PC-9 (cell line): Measurements from ENCODE around the gene GRB2. TPM values are rescaled to one million over a fixed set of nuclear protein-coding genes. Genes with fewer than 3 reads are reported as not detected.
"Not testable (repeated sequence)": the region's sequence is repeated elsewhere in the genome, so short reads cannot be mapped to it uniquely, and the experiment has no call there.

Experiments used
- BruUV-seq: library from RNA; stranded (reverse); fragments of 400-500 nt; replicated peaks from 2 replicates; lab custom pipeline; 2021; lab: Mats Ljungman, UMichigan
- CTCF ChIA-PET: fragments of 300-600 bp; sonication (Branson Sonifier 250); formaldehyde crosslinking; loops from one replicate; lab custom pipeline; 2022; ENCODE audit warnings: antibody characterized with exemption; lab: Charles Lee
- POLR2A ChIA-PET: fragments of 300-600 bp; sonication (Branson Sonifier 250); formaldehyde crosslinking; loops from one replicate; lab custom pipeline; 2022; ENCODE audit warnings: antibody characterized with exemption; ENCODE audit not compliant: unreplicated experiment; lab: Charles Lee
- DNase-seq, 2 experiments: peaks; one replicate each; pipeline versions ENCODE4 v3.0.0 to v3.0.0-alpha.2; 2015 to 2022; ENCODE audit warnings: mixed read lengths in 1 of 2
- H2AFZ ChIP-seq: fragments of 200-600 bp; sonication (generic); 2 replicates; pipeline ENCODE4 v1.8.1; 2017; ENCODE audit warnings: antibody characterized with exemption
- H3F3A ChIP-seq: fragments of 200-600 bp; sonication (generic); 2 replicates; pipeline ENCODE4 v1.8.1; 2017; ENCODE audit warnings: antibody characterized with exemption, mild to moderate bottlenecking, low read depth; ENCODE audit not compliant: insufficient read depth
- H3K27ac ChIP-seq: fragments of 200-600 bp; sonication (generic); 2 replicates; pipeline ENCODE4 v1.6.1; 2016; ENCODE audit warnings: mixed run types
- H3K27me3 ChIP-seq: fragments of 200-600 bp; sonication (generic); 2 replicates; pipeline ENCODE4 v1.6.1; 2016; ENCODE audit warnings: low read depth, mixed run types; ENCODE audit not compliant: insufficient read depth
- H3K36me3 ChIP-seq: fragments of 200-600 bp; sonication (generic); 2 replicates; pipeline ENCODE4 v1.6.1; 2016; ENCODE audit warnings: low read depth, mixed run types
- H3K4me1 ChIP-seq: fragments of 200-600 bp; sonication (generic); replicated peaks from 2 replicates; pipeline ENCODE4 v1.6.1; 2016; ENCODE audit warnings: mixed run types; ENCODE audit not compliant: insufficient read depth
- H3K4me2 ChIP-seq: fragments of 200-600 bp; sonication (generic); 2 replicates; pipeline ENCODE4 v1.6.1; 2017; ENCODE audit warnings: mixed run types
- H3K4me3 ChIP-seq: fragments of 200-600 bp; sonication (generic); 2 replicates; pipeline ENCODE4 v1.6.1; 2016; ENCODE audit warnings: mixed run types
- H3K79me2 ChIP-seq: fragments of 200-600 bp; sonication (generic); 2 replicates; pipeline ENCODE4 v1.6.1; 2017; ENCODE audit warnings: low read depth, mixed run types
- H3K9me2 ChIP-seq: fragments of 200-600 bp; sonication (generic); 2 replicates; pipeline ENCODE4 v1.8.1; 2017; ENCODE audit warnings: mild to moderate bottlenecking; ENCODE audit not compliant: insufficient read depth
- H3K9me3 ChIP-seq: fragments of 200-600 bp; sonication (generic); 2 replicates; pipeline ENCODE4 v1.8.1; 2016; ENCODE audit warnings: low read depth; ENCODE audit not compliant: insufficient read depth
- H4K20me1 ChIP-seq: fragments of 200-600 bp; sonication (generic); 2 replicates; pipeline ENCODE4 v1.8.1; 2017; ENCODE audit not compliant: insufficient read depth
- EZH2 ChIP-seq: fragments of 200-600 bp; sonication (generic); IDR thresholded peaks from 2 replicates; pipeline ENCODE4 v1.8.0; 2017; ENCODE audit warnings: antibody characterized with exemption, low read depth
- intact Hi-C: fragments of 100-400 bp; cut with micrococcal nuclease; formaldehyde crosslinking; loops from one replicate; pipeline ENCODE4 v1.10.0; 2022; ENCODE audit not compliant: unreplicated experiment
- total RNA-seq: library from RNA; stranded (reverse); gene quantifications from 2 replicates; pipeline ENCODE4 v1.2.3, GENCODE V29; 2021
- TF ChIP-seq, protein P1 (sequence below): fragments of 200-600 bp; sonication (generic); conservative IDR thresholded peaks from 2 replicates; pipeline ENCODE4 v1.6.1; 2017; ENCODE audit warnings: mixed run types, antibody characterized with exemption, mild to moderate bottlenecking, moderate library complexity

GRB2 gene
- total RNA-seq, 1 experiment from 2014 or later = 75.3 TPM

GRCh38 chr17:75380315-75380714 lies 25.2 kb downstream of the GRB2 start:
- Histone ChIP-seq H3K9me2 (no peaks in the 10 kb centered on the region), H3K9me3 (no peaks in the 10 kb centered on the region), H3K36me3 (0 out of 2 replicates have a peak, but pooled peaks cover 6% of the 10 kb centered on the region), H3K4me1 (peaks cover 9% of the 10 kb centered on the region; the same call in 1 of the 2 replicates), H2AFZ (no peak overlapping the region), H3K79me2 (peaks cover 76% of the 10 kb centered on the region), H3K27ac (no peak overlapping the region), H3K4me3 (no peak overlapping the region), H3K27me3 (no peaks in the 10 kb centered on the region), H3K4me2 (no peak overlapping the region), H3F3A (peaks cover 15% of the 10 kb centered on the region; the same call in 1 of the 2 replicates), H4K20me1 (peaks cover 42% of the 10 kb centered on the region)
- TF ChIP-seq, protein P1, sequence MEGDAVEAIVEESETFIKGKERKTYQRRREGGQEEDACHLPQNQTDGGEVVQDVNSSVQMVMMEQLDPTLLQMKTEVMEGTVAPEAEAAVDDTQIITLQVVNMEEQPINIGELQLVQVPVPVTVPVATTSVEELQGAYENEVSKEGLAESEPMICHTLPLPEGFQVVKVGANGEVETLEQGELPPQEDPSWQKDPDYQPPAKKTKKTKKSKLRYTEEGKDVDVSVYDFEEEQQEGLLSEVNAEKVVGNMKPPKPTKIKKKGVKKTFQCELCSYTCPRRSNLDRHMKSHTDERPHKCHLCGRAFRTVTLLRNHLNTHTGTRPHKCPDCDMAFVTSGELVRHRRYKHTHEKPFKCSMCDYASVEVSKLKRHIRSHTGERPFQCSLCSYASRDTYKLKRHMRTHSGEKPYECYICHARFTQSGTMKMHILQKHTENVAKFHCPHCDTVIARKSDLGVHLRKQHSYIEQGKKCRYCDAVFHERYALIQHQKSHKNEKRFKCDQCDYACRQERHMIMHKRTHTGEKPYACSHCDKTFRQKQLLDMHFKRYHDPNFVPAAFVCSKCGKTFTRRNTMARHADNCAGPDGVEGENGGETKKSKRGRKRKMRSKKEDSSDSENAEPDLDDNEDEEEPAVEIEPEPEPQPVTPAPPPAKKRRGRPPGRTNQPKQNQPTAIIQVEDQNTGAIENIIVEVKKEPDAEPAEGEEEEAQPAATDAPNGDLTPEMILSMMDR = no peak
- no peak for TF ChIP-seq EZH2
- intact Hi-C loops = no loop called here
- no peak for DNase-seq
- ChIA-PET CTCF (no interaction called here), POLR2A (no interaction called here)
- no TSS peak for BruUV-seq

- H3K4me3 ChIP-seq, DNase-seq, H3K4me1 ChIP-seq, H3K27me3 ChIP-seq, BruUV-seq, H2AFZ ChIP-seq, H3K4me2 ChIP-seq, H3K9me3 ChIP-seq, H3K36me3 ChIP-seq, H3F3A ChIP-seq, H3K27ac ChIP-seq, H3K9me2 ChIP-seq, intact Hi-C loops: not testable (repeated sequence)
- H3K79me2 ChIP-seq = peaks cover 76% of the 10 kb centered on the region
- POLR2A ChIA-PET = interaction anchor here (0.6 kb wide), 1 partner anchor 29 kb away, joined by 7 read pairs; no protein-coding TSS in a partner anchor
- CTCF ChIA-PET = interaction anchor here (0.5 kb wide), 1 partner anchor 68 kb away, joined by 6 read pairs; no protein-coding TSS in a partner anchor
- peaks cover 47% of the 10 kb centered on the region for H4K20me1 ChIP-seq
Measured at GRCh38 chr17:75379426-75379825, 26.1 kb downstream of the GRB2 start.

DNA sequence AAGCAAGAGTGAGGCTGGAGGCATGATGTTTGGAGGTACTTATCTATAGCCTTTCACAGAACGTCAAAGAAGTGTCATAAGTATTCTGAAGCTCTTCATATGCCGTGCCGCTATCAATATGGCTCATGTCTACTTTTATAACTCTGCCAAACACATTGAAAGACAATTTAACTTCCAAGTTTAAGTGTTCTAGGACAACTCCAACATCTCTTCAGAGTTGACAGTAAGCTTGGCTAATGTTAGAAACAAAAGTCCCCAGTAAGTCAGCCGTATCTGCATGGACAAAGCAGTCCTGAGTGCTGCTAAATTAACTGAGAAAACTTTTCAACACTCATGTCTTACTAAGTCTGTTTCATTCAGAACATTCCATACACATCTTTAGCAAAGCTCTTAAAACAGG lies 32.2 kb downstream of the GRB2 start:
- no peaks in the 10 kb centered on the region for H3K27me3 ChIP-seq

More for the DNA sequence above, 32.2 kb downstream of the GRB2 start:
- ChIA-PET POLR2A (no interaction called here), CTCF (no interaction called here)
- no peaks in the 10 kb centered on the region for H3K4me1 ChIP-seq
- H3K27ac ChIP-seq = no peak overlapping the region
- no peak for DNase-seq
- H3K79me2 ChIP-seq = peaks cover 75% of the 10 kb centered on the region
- H3K9me2 ChIP-seq = no peaks in the 10 kb centered on the region
- no TSS peak for BruUV-seq
- H3K9me3 ChIP-seq = no peaks in the 10 kb centered on the region
- no peak overlapping the region for H3K4me3 ChIP-seq
- H4K20me1 ChIP-seq = peaks cover 36% of the 10 kb centered on the region
- H3F3A ChIP-seq = peaks cover 13% of the 10 kb centered on the region
- no peak overlapping the region for H2AFZ ChIP-seq
- intact Hi-C loops = no loop called here
- H3K36me3 ChIP-seq = 0 out of 2 replicates have a peak, but pooled peaks cover 3% of the 10 kb centered on the region
- H3K4me2 ChIP-seq = no peak overlapping the region
- TF ChIP-seq, protein P1 = no peak
- TF ChIP-seq EZH2 = no peak
